ENCODE data around the gene DNER.
"Not testable (repeated sequence)": the region's sequence is repeated elsewhere in the genome, so short reads cannot be mapped to it uniquely, and the experiment has no call there.

Gene DNER

GRCh38 chr2:229375251-229375650 is 339.1 kb downstream of the DNER start:
- no peak for DNase-seq

- not testable (repeated sequence) for DNase-seq
These were observed 341.0 kb downstream of the DNER start for GRCh38 chr2:229373311-229373710.

- DNase-seq, result no peak
These were observed 342.1 kb downstream of the DNER start for GRCh38 chr2:229372207-229372606.

- no peak for DNase-seq
These were observed 343.3 kb downstream of the DNER start for GRCh38 chr2:229371086-229371485.

- DNase-seq, result no peak
These were observed 343.8 kb downstream of the DNER start for GRCh38 chr2:229370509-229370908.

- no peak for DNase-seq
These were observed 351.1 kb downstream of the DNER start for GRCh38 chr2:229363185-229363814.

- DNase-seq, result no peak
These were observed 363.5 kb downstream of the DNER start for GRCh38 chr2:229350883-229351282.

- DNase-seq, result no peak
These were observed 364.1 kb downstream of the DNER start for GRCh38 chr2:229350117-229350805.

- no peak for DNase-seq
These were observed 366.2 kb downstream of the DNER start for GRCh38 chr2:229348128-229348527.

GRCh38 chr2:229346816-229347540 is 367.4 kb downstream of the DNER start:
- DNase-seq, result no peak

GRCh38 chr2:229344955-229345354 is 369.4 kb downstream of the DNER start:
- no peak for DNase-seq

GRCh38 chr2:229344151-229344551 is 370.2 kb downstream of the DNER start:
- DNase-seq, result no peak

GRCh38 chr2:229343661-229344060 is 370.7 kb downstream of the DNER start:
- DNase-seq, result no peak

- DNase-seq, result no peak
These were observed 372.0 kb downstream of the DNER start for GRCh38 chr2:229342376-229342775.

- DNase-seq, result no peak
These were observed 374.1 kb downstream of the DNER start for GRCh38 chr2:229340086-229340760.

GRCh38 chr2:229339618-229340017 is 374.7 kb downstream of the DNER start:
- no peak for DNase-seq

GRCh38 chr2:229339171-229339570 is 375.2 kb downstream of the DNER start:
- DNase-seq, result not testable (repeated sequence)

GRCh38 chr2:229335877-229336346 is 378.4 kb downstream of the DNER start:
- DNase-seq, result no peak

GRCh38 chr2:229335330-229335729 is 379.0 kb downstream of the DNER start:
- no peak for DNase-seq

GRCh38 chr2:229330952-229331351 is 383.4 kb downstream of the DNER start:
- DNase-seq, result no peak

GRCh38 chr2:229319558-229319957 is 394.8 kb downstream of the DNER start:
- DNase-seq, result no peak

- DNase-seq, result no peak
These were observed 400.2 kb downstream of the DNER start for GRCh38 chr2:229314117-229314516.

- DNase-seq, result no peak
These were observed 400.8 kb downstream of the DNER start for GRCh38 chr2:229313591-229313990.

Data from stimulated activated CD4-positive, alpha-beta T cell treated with anti-CD3 and anti-CD28 coated beads, Interleukin-4, amount 100 ng/mL, for 1 hour (primary cell).